ENCODE measurements around the gene ZBTB46. TPM values are rescaled to one million over a fixed set of nuclear protein-coding genes. Genes with fewer than 3 reads are reported as not detected.

ZBTB46 gene
- total RNA-seq, 2 experiments from 2014 or later = 0.11 to 0.25 TPM

DNA sequence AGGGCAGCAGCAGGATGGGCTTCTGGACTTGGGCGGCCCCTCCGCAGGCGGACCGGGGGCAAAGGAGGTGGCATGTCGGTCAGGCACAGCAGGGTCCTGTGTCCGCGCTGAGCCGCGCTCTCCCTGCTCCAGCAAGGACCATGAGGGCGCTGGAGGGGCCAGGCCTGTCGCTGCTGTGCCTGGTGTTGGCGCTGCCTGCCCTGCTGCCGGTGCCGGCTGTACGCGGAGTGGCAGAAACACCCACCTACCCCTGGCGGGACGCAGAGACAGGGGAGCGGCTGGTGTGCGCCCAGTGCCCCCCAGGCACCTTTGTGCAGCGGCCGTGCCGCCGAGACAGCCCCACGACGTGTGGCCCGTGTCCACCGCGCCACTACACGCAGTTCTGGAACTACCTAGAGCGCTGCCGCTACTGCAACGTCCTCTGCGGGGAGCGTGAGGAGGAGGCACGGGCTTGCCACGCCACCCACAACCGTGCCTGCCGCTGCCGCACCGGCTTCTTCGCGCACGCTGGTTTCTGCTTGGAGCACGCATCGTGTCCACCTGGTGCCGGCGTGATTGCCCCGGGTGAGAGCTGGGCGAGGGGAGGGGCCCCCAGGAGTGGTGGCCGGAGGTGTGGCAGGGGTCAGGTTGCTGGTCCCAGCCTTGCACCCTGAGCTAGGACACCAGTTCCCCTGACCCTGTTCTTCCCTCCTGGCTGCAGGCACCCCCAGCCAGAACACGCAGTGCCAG lies 134.3 kb downstream of the ZBTB46 start, which contains the start of gene TNFRSF6B:
TNFRSF6B (plus strand) TSS at position 25 of the 729 bp plus-strand sequence; CDS start at position 141, 116 bp downstream.
- peaks cover 5% of the 10 kb centered on the region for H3K36me3 Mint-ChIP-seq
- no peak for DNase-seq
- no peaks in the 10 kb centered on the region for H3K9me3 Mint-ChIP-seq
- no peak within 1 kb of the TSS for H3K4me3 Mint-ChIP-seq
- peaks cover 5% of the 10 kb centered on the region for H3K4me1 Mint-ChIP-seq
- peak within 1 kb of the TSS; percentile 58 for H3K27ac Mint-ChIP-seq
- POLR2A ChIA-PET = interaction anchor here (0.8 to 2.6 kb wide), 4 partner anchors 11 to 159 kb away, joined by 3 to 16 read pairs (median 4); partner anchors contain the start of genes ARFRP1, GMEB2, RTEL1 and ZGPAT
- H3K27me3 Mint-ChIP-seq = no peaks in the 10 kb centered on the region
- peak; percentile 6 for ATAC-seq (ENCODE audit: low read depth)

DNA sequence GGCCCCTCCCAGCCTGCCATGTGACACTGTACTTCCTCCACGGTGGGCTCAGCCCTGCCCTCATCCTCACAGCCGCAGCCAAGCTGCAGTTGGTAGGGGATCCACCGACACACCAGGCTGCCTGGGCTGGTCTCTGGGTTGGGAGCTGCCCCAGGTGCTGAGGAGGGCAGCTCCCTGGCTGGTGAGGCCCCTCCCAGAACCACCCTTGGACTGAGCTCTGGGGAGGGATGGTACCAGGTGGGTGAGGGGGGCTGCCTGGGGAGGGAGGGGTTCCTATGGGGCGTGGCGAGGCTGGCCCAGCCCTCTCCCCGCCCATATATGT lies 134.8 kb downstream of the ZBTB46 start:
- POLR2A ChIA-PET = interaction anchor here (0.9 to 2.6 kb wide), 4 partner anchors 11 to 69 kb away, joined by 3 to 16 read pairs (median 4); partner anchors contain the start of genes ARFRP1, GMEB2, LIME1 and RTEL1
- peaks cover 7% of the 10 kb centered on the region for H3K36me3 Mint-ChIP-seq
- peak overlapping the region; percentile 58 for H3K27ac Mint-ChIP-seq
- H3K4me3 Mint-ChIP-seq = no peak overlapping the region
- DNase-seq (no peak), ATAC-seq (ENCODE audit: low read depth) (peak; percentile 70)
- peaks cover 5% of the 10 kb centered on the region for H3K4me1 Mint-ChIP-seq
- H3K9me3 Mint-ChIP-seq = no peaks in the 10 kb centered on the region
- no peaks in the 10 kb centered on the region for H3K27me3 Mint-ChIP-seq

DNA sequence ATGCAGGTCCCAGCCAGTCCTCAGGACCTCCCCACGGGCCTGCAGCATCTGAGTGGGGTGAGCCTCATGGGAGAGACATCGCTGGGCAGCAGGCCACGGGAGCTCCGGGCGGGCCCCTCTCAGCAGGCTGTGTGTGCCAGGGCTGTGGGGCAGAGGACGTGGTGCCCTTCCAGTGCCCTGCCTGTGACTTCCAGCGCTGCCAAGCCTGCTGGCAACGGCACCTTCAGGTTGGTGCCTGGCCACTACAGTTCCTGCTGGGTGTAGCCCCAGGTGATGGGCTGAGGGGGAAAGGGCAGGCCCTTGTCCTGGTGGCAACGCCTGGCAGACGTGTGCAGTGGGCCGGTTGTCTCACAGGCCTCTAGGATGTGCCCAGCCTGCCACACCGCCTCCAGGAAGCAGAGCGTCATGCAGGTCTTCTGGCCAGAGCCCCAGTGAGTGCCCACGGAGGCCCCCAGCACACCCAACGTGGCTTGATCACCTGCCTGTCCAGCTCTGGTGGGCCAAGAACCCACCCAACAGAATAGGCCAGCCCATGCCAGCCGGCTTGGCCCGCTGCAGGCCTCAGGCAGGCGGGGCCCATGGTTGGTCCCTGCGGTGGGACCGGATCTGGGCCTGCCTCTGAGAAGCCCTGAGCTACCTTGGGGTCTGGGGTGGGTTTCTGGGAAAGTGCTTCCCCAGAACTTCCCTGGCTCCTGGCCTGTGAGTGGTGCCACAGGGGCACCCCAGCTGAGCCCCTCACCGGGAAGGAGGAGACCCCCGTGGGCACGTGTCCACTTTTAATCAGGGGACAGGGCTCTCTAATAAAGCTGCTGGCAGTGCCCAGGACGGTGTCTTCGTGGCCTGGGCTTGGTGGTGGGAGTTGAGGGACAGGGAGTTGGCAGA lies 135.4 kb downstream of the ZBTB46 start:
- Mint-ChIP-seq H3K9me3 (no peaks in the 10 kb centered on the region), H3K36me3 (peaks cover 7% of the 10 kb centered on the region), H3K27me3 (no peaks in the 10 kb centered on the region), H3K4me1 (peaks cover 5% of the 10 kb centered on the region), H3K27ac (peak overlapping the region; percentile 58), H3K4me3 (no peak overlapping the region)
- ATAC-seq (ENCODE audit: low read depth) = no peak
- DNase-seq = no peak
- POLR2A ChIA-PET = interaction anchor here (0.9 to 2.6 kb wide), 3 partner anchors 12 to 41 kb away, joined by 3 to 16 read pairs (median 4); partner anchors contain the start of genes ARFRP1, LIME1, RTEL1 and ZGPAT

DNA sequence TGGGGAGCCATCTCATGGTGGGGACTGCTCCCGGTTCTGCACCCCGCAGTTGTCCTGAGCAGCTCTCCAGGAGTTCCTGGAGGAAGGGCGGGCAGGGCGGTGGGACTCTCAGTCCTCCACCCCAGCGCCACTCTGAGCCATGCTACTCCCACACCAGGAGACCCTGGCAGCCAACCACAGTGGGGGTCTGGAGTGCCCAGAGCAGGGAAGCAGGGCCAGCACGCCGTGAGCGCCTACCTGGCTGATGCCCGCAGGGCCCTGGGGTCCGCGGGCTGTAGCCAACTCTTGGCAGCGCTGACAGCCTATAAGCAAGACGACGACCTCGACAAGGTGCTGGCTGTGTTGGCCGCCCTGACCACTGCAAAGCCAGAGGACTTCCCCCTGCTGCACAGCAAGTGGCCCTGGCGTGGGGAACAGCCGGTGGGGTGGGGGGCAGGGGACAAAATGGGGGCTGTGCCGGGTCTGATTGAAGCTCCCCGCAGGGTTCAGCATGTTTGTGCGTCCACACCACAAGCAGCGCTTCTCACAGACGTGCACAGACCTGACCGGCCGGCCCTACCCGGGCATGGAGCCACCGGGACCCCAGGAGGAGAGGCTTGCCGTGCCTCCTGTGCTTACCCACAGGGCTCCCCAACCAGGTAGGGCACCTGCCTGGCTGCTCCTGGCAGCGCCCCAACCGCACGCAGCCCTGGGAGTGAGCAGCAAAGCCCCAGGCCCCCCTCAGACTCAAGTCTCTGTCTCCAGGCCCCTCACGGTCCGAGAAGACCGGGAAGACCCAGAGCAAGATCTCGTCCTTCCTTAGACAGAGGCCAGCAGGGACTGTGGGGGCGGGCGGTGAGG lies 136.3 kb downstream of the ZBTB46 start:
- DNase-seq = no peak
- peaks cover 5% of the 10 kb centered on the region for H3K4me1 Mint-ChIP-seq
- no peaks in the 10 kb centered on the region for H3K27me3 Mint-ChIP-seq
- ATAC-seq (ENCODE audit: low read depth) = no peak
- H3K4me3 Mint-ChIP-seq = no peak overlapping the region
- no peaks in the 10 kb centered on the region for H3K9me3 Mint-ChIP-seq
- no peak overlapping the region for H3K27ac Mint-ChIP-seq
- POLR2A ChIA-PET = interaction anchor here (0.9 kb wide), 1 partner anchor 42 kb away, joined by 3 read pairs; the partner anchor contains the start of gene LIME1
- peaks cover 7% of the 10 kb centered on the region for H3K36me3 Mint-ChIP-seq

DNA sequence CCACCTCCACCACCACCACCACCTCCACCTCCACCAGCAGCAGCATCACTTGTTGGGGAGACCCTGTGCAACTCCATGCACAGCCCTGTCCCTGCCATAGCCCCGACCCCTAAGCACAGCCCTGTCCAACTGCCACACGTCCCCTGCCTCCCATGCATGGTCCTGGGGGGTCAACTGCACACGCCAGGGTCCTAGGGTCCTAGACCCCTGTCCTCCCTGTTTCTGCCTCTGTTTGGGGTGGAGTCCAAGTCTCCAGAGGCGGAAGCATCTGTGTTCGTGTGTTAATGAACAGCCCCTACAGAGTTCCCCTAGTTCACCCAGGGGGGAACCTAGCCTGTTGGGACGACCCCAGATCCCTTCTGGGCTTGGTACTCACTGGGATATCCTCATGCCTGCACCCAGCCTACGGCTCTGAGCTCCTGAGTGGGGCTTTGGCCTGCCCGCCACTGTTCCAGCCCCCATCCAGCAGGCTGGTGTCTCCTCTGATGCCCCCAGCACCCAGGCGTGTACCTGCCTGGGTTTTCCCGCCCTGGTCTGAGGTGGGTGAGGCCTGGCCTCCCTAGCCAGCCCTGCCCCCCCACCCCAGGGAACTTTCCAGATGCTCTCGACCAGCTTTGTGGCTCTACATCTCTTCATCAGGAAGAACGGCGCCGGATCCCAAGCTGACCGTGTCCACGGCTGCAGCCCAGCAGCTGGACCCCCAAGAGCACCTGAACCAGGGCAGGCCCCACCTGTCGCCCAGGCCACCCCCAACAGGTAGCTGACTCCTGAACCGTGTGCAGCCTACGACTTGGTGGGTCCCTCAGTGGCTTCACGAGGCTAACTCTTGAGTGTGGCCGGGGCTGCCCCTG lies 137.1 kb downstream of the ZBTB46 start:
- H3K4me3 Mint-ChIP-seq = peak overlapping the region; percentile 32
- POLR2A ChIA-PET = no interaction called here
- ATAC-seq (ENCODE audit: low read depth) (no peak), DNase-seq (no peak)
- H3K36me3 Mint-ChIP-seq = peaks cover 7% of the 10 kb centered on the region
- H3K27ac Mint-ChIP-seq = peak overlapping the region; percentile 89
- H3K27me3 Mint-ChIP-seq = no peaks in the 10 kb centered on the region
- H3K4me1 Mint-ChIP-seq = peaks cover 5% of the 10 kb centered on the region
- no peaks in the 10 kb centered on the region for H3K9me3 Mint-ChIP-seq

Other genes with a start within 250 kb of the ZBTB46 start
- gene GMEB2, start 204.2 kb downstream of the ZBTB46 start, total RNA-seq = 10 to 100 TPM; 20.5 to 21.6 TPM
- 10 to 100 TPM; 42.1 to 45.6 TPM for gene STMN3, start 177.8 kb downstream of the ZBTB46 start, total RNA-seq
- gene RTEL1, start 173.0 kb downstream of the ZBTB46 start, total RNA-seq = 10 to 100 TPM; 41.3 to 41.5 TPM
- not detected for gene TNFRSF6B, start 134.6 kb downstream of the ZBTB46 start, total RNA-seq
- gene ARFRP1, start 123.3 kb downstream of the ZBTB46 start, total RNA-seq = 10 to 100 TPM; 68.8 to 73.1 TPM
- 10 to 100 TPM; 43.0 to 44.5 TPM for gene ZGPAT, start 123.2 kb downstream of the ZBTB46 start, total RNA-seq
- gene LIME1, start 94.6 kb downstream of the ZBTB46 start, total RNA-seq = 100 to 1,000 TPM; 144 to 159 TPM
- gene SLC2A4RG, start 91.5 kb downstream of the ZBTB46 start, total RNA-seq = 100 to 1,000 TPM; 128 to 134 TPM
- gene ABHD16B, start 30.2 kb upstream of the ZBTB46 start, total RNA-seq = not detected
- 10 to 100 TPM; 37.9 to 39.5 TPM for gene TPD52L2, start 34.0 kb upstream of the ZBTB46 start, total RNA-seq
- 10 to 100 TPM; 48.3 to 49.2 TPM for gene DNAJC5, start 63.9 kb upstream of the ZBTB46 start, total RNA-seq
- 10 to 100 TPM; 45.0 to 48.4 TPM for gene UCKL1, start 125.2 kb upstream of the ZBTB46 start, total RNA-seq
- gene ZNF512B, start 138.7 kb upstream of the ZBTB46 start, total RNA-seq = 10 to 100 TPM; 15.4 TPM
- 10 to 100 TPM; 16.2 to 18.8 TPM for gene SAMD10, start 148.4 kb upstream of the ZBTB46 start, total RNA-seq
- gene PRPF6, start 149.9 kb upstream of the ZBTB46 start, total RNA-seq = 10 to 100 TPM; 76.7 to 78.4 TPM
- 1 to 10 TPM; 9.7 to 9.8 TPM for gene C20orf204, start 204.9 kb upstream of the ZBTB46 start, total RNA-seq
- gene SOX18, start 218.4 kb upstream of the ZBTB46 start, total RNA-seq = under 1 TPM; 0.30 to 0.51 TPM
- 10 to 100 TPM; 65.3 to 74.9 TPM for gene TCEA2, start 231.9 kb upstream of the ZBTB46 start, total RNA-seq
- gene RGS19, start 248.3 kb upstream of the ZBTB46 start, total RNA-seq = 100 to 1,000 TPM in 1 of 2 experiments, 10 to 100 TPM in 1; 95.1 to 106 TPM
- gene OPRL1, start 248.8 kb upstream of the ZBTB46 start, total RNA-seq = 1 to 10 TPM; 1.8 to 2.6 TPM